HCT116 (cell line): Measurements from ENCODE around the gene NANOG.
"Not testable (repeated sequence)": the region's sequence is repeated elsewhere in the genome, so short reads cannot be mapped to it uniquely, and the experiment has no call there.

Experiments
- JUND ChIP-seq: IDR thresholded peaks from 2 replicates; pipeline ENCODE4 v1.6.1; 2012
- REST ChIP-seq: IDR thresholded peaks from 2 replicates; pipeline ENCODE4 v1.6.1; 2012; ENCODE audit warnings: low read depth

- TF ChIP-seq JUND, REST: not testable (repeated sequence)
Measured at GRCh38 chr12:7788884-7789528, at the start of gene NANOG.
